HG03558 (cell line): ENCODE results near the gene RIN3.

Experiments used
- ATAC-seq: cut with Tn5 transposase; IDR thresholded peaks from one replicate; pipeline ENCODE4 v1.9.1; 2021; ENCODE audit warnings: moderate number of reproducible peaks; ENCODE audit not compliant: unreplicated experiment; ENCODE audit errors: extremely low read depth

Gene RIN3

DNA sequence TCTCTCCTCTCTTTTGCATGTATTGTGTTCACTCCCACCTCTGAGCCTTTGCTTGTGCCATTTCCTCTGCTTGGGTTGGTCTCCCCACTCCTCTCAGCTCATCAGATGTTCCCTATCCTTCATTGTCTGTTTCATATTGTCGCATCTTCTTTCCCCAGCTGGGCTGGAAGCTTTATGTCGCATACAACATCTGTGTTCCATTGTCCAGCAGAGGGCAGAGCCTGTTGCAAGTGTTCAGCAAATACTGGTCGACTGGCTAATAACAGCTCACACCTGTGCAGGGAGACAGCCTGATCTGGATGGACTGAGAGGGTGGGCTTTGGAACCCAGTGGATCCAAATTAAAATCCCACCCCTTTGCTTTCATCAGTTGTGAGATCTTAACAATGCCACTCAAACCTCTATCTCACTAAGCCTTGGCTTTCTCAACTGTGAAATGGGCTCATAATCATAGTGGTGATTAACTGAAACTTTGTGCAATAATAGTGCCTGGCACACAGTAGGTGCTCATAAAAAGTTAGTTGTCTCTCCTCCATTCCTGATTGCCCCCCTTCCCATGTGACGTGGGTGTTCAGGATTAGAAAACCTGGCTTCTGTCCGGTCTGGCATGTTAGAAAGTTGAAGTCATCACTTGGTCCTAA lies 75.8 kb downstream of the RIN3 start:
- ATAC-seq: no peak

DNA sequence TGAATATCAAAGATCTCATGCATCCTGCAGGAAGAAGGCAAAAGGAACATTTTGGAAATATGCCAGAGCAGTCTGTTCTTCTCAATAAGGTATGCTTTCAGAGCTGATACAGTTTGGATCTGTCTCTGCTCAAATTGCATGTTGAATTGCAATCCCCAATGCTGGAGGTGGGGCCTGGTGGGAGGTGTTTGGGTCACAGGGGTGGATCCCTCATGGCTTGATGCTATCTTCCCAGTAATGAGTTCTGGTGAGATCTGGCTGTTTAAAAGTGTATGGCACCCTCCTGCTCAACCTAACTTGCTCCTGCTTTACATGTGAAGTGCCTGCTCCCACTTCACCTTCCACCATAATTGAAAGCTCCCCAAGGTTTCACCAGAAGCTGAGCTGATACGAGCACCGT lies 76.6 kb downstream of the RIN3 start:
- ATAC-seq: no peak

DNA sequence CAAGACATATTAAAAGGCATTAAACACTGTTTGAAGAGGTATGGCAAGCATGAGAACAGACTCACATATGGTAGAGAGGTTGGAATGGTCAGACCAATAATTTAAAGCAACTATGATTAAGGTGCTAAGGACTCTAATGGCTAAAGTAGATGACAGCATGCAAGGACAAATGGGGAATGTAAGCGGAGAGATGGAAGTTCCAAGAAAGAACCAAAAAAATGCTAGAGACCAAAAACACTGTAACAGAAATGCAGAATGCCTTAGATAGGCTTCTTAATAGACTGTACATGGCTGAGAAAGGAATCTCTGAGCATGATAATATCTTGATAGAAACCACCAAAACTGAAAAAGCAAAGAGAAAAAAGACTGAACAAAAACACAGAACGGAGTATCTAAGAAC lies 77.4 kb downstream of the RIN3 start:
- no peak for ATAC-seq

DNA sequence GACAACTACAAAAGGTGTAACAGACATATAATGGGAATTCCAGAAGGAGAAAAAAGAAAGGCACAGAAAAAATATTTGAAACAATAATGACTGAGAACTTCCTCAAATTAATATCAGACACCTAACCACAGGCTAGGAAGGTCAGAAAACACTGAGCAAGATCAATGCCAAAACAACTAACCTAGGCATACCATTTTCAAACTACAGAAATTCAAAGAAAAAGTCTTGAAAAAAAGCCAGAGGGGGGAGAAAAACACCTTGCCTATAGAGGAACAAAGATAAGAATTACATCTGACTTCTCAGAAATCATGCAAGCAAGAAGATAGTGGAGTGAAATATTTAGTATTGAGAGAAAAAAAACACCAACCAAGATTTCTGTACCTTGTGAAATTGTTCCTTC lies 77.8 kb downstream of the RIN3 start:
- ATAC-seq: no peak

DNA sequence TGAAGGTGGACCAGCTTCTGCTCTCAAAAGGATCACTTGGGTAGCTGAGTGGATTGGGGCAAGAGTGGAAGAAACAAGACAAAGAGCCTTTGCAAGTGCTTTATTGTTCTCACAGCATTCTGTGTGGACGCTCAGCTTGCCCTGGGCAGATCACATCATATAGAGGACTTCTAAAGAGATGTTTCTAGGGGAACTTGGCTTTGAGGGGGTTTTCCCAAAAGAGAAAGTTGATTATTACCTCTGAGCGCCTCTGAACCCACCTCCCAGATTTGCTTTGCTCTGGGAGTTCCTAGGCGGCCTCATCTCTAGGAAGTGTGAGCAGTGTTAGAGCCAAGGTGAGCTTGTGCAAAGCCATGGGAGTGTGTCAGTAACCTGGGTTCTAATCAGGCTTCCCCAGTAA lies 81.7 kb downstream of the RIN3 start:
- no peak for ATAC-seq

DNA sequence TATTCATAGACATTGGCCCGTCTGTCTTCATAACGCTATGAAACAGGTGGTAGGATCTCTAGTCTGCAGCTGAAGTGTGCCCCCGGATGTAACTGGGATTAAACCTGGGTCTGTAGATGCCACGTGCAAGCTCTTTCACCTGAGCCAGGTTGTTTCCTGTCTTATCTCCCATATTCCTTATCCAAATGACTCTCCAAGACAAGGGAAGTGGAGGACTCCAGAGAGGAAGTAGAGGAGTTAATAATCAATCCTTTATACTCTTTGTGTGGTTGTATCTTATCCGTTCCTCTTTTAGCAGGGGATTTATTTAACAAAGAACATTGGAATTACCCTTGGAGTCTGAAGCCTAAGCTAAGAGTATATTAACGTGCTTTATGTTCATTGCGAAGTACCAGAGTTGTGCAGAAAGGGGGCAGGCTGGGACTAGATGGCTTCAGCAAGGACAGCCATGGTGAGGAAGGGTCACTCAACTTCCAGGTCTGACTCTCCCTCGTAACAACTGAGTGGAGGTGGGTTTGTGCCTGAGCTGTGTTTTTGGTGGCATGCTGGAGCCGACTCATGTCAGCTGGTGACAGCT lies 82.8 kb downstream of the RIN3 start:
- ATAC-seq: no peak

DNA sequence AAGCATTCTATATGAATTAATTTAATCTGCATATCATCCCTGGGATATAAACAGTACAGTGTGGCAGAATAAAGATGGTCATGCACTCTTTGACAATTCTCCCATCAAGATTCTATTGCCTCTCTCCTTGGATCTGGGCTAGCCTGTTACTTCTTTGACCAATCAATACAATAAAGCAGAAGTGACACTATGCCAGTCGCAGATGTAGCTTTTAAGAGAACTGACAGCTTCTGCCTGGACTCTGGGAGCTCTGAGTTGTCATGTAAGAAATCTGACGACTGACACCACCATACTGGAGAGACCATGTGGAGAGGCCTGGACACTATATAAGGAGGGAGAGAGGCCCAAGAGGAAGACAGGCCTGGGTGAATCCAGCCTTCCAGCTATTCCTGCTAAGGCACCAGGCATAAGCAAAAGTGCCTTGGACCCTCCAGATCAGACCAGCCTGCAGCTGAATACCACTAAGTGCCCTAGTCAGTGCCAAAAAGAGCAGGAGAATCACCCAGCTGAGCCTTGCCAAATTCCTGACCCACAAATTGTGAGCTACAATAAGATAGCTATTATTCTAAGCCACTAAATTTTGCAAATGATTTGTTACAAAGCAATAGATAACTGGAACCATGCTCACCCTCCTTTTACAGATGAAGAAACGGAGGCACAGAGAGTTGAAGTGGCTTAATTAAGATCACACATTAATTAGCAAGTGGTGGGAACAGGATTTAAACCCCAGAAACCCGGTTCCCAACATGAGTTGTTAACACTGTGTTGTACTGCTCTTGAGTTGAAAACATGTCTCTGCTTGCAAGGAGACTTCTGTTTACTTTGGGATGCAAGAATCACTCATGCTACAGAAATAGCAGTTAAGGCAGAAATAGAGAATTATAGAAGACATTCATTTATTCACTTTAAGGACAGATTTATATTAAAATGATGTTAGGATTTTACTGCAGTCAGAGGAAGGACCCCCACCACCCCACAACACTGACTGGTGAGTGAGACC lies 84.6 kb downstream of the RIN3 start:
- no peak for ATAC-seq

DNA sequence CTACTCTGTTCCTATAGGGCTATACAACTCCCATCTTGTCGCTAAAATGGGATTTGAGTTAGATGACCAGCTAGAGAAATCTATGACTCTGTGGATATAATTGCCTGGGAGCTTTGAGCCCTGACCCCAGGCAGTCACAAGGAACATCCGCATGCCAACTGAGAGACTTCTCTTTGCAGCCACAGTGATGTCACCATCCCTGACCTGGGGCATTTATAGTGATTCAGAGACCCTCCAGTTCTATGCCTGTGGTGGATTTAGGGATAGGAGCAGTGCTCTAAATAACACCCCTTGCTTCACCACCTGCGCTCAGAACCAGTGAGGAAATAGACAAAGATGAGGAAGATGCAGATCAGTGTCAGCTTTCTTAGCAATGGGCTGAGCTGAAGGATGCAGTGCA lies 86.2 kb downstream of the RIN3 start:
- ATAC-seq: no peak

DNA sequence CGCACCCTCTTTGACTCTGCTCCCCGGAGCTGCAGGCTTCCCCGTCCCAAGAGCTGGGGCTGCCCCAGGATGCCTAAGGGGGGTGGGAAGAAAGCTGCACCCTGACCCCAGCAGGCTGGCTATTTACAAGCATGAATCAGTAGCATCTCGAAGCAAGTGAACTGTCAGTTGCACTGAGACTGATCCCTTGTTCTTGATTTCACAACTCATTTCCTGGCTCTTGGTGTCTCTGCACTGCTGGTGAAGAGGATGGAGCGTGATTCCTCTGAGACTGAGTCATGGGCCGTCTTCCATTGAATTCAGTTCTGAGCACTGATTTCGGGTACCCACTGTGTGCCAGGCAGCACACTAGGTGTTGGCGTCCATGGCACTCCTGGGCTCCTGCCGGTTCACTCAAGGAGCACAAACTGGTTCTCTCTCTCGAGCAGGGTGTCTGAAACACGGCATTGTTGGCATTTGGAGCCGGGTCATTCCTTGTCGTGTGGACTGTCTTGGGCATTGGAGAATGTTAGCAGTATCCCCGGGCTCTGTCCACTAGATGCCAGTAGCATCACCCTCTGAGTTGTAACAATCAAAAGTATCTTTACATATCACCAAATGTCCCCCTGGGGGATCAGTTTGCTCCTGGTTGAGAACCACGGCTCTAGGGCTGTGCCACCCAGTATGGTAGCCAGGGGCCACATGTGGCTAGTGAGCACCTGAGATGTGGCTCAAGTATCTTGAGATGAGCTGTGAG lies 86.9 kb downstream of the RIN3 start:
- ATAC-seq: no peak

DNA sequence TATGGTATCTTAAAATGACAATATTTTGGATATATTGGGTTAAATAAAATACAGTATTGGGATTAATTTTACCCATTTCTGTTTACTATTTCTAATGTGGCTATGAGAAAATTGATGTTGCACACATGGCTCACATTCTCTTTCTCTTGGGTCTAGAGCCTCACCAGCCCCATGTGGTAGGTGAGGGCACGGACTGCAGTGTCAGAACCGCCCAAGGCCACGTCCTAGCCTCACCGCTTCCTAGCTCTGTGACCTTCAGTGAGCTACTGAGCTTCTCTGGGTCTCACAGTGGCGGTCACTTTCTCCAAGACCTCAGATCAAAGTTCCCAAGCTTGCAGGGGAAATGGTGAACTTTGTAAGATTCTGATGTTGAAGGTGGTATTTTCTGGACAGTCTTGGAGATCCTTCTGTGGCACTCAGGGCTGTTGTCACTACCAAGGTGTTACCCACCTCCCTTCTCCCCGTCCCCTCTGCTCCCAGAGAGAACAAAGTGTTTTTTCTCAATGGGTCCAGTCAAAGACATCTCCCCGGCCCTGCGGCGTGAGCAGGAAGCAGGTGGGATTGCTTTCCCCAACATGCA lies 87.6 kb downstream of the RIN3 start:
- no peak for ATAC-seq

DNA sequence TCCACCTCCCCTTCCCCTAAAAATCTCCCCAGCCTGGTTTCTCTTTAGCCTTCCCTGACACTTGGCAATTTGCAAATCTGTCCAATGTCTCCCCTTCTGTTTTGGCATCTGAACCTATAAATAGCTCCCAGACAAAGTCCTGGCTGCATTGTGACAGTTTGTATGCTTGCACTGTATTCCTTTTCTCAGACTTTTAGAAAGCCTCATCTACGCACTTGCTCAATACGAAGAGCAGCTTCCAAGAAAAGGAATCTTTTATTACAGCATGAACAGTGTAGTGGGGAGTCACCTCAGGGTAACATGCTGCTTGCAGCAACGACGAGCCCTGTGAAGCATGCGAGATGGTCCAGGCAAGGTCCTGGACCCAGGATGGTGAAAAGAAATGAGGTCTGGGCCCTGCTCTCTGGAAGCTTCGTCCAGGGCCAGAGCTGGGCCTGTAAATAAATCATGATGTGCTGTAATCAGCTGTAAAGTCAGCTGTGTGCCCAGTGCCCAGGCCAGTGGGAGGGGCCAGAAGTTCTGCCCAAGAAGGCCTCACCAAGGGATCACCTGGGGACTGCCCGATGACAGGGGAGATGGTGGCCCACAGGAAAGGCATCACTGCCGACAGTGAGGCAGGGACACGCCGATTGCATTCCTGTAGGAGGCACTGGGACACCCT lies 88.3 kb downstream of the RIN3 start:
- ATAC-seq: no peak

DNA sequence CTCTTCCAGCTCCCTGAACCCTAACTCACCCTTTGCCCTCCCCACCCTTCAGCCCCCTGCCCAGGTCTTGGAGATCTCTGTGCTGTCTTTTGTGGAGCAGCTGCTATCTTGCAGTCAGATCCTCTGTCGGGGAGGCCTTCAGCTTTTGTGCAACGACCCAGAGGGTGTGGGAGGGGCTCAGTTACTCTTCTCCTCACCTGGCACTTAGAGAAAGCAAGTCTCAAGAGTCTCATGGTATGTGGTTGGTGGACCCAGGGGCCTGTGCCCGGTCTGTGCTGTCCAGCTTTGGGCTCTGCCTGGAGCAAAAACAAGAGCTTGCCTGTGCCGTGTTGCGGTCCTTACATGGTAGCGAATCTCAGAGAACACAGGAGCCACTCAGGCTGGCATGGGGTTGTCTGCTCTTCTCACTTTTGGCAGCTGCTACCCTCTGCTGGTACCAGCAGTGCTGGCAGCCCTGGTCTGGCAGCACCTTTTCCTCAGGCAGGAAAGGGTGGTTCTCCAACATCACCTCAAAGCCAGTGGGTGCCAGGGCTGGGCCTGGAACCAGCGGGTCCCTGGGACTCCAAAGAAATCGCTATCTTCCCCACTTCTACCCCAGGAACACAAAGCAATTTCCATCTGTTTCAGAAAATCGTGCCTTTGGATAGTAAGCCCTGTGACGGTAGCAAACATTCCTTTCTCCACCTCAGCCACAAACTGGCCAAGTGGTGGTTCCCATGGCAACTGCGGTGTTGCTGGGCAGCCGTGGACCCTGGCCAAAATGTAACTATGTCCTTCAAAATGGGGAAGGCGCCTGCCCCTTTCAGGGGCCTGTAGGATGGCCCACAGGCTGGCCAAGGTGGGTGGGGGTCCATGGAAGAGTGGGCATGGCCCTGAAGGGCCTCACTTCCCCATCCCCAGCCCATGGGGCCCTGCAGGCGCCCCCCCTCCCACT lies 90.0 kb downstream of the RIN3 start:
- ATAC-seq: no peak

DNA sequence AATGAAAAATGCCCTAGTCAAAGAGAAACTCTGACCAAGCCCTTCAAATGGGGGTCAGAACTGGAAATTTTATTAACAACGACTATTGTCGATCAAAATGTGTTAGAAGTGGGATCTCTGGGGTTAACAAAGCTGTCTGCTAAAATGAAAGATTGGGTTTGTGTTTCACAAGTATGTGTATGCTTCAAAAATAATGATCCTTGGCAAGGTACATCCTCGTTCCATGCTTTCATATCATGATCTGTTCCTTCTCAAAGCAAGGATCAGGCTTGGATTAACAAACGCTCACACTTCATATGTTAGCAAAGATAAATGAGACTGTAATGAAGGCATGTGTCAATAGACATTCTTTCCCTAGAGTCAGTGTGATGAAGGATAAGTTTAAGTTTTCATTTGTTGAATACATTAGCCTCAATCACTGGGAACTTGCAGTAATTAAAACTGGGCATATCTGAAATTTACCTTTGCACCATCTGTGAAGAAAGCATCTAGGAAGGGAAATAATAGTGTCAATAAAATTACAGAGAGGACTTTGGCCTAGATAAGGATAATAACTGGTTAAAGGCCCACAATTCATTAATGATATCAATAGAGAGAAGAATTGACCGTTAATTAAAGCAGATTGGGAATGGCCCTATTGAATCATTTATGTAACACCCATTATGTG lies 91.8 kb downstream of the RIN3 start:
- ATAC-seq: no peak

DNA sequence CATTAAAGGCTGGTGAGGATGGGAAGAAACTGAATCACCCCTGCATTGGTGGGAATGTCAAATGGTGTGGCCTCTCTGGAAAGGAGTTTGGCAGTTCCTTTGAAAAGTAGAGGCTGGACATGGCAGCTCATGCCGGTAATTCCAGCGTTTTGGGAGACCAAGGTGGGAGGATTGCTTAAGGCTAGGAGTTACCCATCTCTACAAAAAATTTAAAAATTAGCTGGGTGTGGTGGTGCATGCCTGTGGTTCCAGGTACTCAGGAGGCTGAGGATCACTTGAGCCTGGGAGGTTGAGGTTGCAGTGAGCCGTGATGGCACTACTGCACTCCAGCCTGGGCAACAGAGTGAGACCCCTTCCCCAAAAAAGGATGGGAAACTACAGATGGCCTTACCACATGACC lies 93.7 kb downstream of the RIN3 start:
- ATAC-seq: no peak

DNA sequence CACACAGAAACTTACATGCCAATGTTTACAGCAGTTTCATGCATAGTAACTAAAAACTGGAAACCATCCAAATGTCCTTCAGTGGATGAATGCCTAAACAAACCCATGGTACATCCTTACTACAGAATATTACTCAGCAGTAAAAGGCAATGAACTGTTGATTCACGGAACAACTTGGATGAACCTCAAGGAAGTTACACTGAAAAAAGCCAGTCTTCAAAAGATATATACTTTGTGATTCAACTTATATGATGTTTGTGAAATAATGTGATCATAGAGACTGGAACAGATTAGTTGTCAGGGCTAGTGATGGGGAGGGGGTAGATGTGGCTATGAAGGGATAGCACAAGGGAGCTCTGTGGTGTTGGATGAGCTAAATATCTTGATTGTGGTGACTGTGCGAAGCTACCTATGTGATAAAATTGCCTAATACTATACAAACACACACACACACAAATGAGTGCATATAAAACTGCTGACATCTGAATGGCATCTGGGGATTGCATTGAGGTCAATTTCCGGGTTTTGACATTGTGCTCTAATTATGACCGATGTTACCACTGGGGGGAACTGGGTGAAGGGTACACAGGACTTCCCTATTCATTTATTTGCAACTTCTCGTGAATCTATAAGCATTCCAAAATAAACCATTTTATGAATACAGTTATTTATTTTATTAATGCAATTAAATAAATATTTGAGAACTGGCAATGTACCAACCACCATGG lies 94.3 kb downstream of the RIN3 start:
- no peak for ATAC-seq

DNA sequence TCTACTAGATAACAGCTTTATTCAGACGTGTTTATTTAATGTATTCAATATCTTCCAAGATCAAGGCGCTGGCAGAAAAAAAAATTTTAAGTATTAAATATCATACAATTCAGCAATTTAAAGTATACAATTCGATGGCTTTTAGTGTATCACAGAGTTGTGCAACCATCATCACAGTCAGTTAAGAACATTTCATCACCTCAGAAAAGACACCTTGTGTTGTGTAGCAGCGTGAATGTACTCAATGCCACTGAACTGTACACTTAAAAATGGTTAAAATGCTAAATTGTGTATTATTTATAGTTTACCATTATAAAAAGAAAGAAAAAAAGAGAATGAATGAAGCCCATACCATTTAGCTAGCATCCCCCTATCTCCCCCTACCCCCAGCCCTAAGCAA lies 96.4 kb downstream of the RIN3 start:
- no peak for ATAC-seq

DNA sequence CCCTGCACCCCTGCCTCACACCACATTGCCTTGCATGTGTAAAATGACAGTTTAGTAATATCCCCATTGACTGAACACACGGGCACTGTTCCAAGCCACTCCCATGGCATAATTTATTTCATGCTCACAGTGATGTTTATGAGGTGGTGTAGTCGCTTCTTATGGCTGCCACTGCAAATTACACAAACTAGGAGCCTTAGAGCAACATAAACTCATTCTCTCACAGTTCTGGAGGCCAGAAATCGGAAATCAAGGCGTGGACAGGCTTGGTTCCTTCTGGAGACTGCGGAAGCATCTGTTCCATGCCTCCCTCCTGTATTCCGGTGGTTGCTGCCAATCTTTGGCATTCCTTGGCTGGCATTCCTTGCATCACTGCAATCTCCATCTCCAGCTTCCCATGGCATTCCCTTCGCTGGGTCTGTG lies 97.3 kb downstream of the RIN3 start:
- ATAC-seq: no peak
